ENCODE results near the gene PDE4D. TPM values are rescaled to one million over a fixed set of nuclear protein-coding genes. Genes with fewer than 3 reads are reported as not detected.

PDE4D gene
- total RNA-seq, 1 donor from 2014 or later = 85.8 TPM

DNA sequence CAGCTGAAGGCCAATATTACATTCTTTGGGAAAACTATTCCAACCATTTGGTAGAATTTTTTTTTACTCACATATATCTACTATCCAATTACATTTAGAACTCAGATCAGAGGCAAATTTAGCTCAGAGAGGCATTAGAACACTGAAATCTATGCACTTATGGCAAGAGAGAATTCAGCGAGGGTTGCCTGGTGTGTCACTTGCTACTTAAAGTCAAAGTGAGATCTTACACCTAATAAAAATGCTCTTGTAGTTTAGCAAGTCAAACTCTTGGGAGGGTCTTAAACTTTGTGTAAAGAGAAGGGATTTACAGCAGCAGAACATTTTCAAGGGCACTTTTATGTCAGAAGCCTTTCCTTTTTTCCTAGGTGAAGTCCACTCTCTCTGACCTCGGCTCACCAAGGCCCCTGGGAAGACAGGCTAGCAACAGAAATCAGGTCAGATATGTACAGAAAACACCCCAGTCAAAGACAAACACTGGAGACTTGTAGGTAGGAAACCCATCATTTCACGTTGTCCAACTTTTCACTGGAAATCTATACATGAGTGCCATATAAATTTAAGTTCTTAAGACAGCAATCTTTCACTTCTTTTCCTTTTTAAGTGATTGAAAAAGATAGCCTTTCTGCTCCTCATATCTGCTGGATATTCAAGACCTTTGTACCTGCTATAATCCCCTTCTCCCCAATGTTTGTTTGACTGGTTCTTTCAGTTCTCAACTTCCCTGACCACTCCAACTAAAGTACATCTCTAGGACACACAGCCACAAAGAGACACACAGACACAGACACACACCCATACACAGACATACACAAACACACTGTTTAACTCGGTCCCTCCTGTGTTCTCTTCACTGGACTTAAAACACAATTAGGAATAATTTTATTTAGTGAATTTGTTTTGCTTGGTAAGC is 635.8 kb downstream of the PDE4D start:
- Histone ChIP-seq H3K27me3 (no peaks in the 10 kb centered on the region), H3K9me3 (no peaks in the 10 kb centered on the region), H3K27ac (no peak overlapping the region), H3K36me3 (no peaks in the 10 kb centered on the region), H3K4me3 (no peak overlapping the region), H3K4me1 (no peaks in the 10 kb centered on the region)
- TF ChIP-seq, protein P1, sequence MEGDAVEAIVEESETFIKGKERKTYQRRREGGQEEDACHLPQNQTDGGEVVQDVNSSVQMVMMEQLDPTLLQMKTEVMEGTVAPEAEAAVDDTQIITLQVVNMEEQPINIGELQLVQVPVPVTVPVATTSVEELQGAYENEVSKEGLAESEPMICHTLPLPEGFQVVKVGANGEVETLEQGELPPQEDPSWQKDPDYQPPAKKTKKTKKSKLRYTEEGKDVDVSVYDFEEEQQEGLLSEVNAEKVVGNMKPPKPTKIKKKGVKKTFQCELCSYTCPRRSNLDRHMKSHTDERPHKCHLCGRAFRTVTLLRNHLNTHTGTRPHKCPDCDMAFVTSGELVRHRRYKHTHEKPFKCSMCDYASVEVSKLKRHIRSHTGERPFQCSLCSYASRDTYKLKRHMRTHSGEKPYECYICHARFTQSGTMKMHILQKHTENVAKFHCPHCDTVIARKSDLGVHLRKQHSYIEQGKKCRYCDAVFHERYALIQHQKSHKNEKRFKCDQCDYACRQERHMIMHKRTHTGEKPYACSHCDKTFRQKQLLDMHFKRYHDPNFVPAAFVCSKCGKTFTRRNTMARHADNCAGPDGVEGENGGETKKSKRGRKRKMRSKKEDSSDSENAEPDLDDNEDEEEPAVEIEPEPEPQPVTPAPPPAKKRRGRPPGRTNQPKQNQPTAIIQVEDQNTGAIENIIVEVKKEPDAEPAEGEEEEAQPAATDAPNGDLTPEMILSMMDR (IDR thresholded peaks at IDR 0.05) = no peak
- ATAC-seq (no peak), DNase-seq (no peak)
- intact Hi-C loops (cut with DNase I) = no loop called here

DNA sequence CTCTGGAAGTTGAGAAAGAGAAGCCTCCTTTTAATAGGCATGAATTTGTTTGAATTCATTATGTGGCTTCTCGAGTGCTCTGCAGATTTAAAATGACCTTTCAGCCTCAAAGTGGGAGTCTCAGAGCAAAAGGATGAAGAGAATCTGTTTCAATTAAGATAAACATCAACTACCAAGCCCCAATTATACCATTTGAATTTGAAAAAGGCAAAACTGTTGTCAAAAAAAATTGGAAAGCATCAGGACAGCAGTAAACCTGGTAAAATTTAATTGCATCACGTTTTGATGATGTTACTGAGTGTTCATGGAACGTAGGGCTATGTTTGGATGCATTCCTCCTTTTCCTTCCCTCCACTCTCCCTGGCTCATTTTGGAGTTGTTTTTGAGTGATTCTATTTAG is 637.2 kb downstream of the PDE4D start:
- H3K4me1 ChIP-seq = no peaks in the 10 kb centered on the region
- intact Hi-C loops (cut with DNase I) = no loop called here
- no peaks in the 10 kb centered on the region for H3K9me3 ChIP-seq
- H3K27me3 ChIP-seq = no peaks in the 10 kb centered on the region
- TF ChIP-seq, protein P1 (IDR thresholded peaks at IDR 0.05) = no peak
- no peaks in the 10 kb centered on the region for H3K36me3 ChIP-seq
- no peak for DNase-seq
- ATAC-seq = no peak
- no peak overlapping the region for H3K27ac ChIP-seq
- H3K4me3 ChIP-seq = no peak overlapping the region

DNA sequence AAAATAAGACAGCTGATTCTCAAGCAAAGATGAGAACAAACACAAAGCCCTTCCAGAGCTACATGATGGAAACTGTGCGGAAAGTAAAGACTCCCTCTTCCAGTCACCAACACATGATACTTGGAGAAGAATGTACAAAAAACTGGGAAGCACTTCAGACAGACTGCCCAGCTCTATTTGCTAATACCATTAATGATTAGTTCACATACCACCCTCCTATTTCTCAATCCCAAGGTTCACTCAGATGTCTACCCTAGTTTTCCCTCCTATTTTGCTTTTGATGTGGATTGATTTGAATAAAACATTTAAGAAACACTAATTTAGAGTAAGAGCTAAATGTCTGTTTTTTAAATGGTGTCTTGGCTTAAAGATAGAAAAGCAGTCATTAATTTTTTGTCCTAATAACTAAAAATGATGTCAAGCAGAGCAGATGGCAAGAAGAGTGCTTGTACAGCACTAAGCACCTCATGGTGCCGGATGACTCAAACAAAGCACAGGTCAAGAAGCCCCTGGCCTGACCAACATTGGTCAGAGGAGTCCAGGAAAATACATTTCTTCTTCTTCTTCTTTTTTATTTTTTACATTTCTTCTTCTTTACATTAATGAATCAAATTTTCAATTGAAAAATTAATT is 639.4 kb downstream of the PDE4D start:
- no peak for ATAC-seq
- Histone ChIP-seq H3K27me3 (no peaks in the 10 kb centered on the region), H3K4me3 (no peak overlapping the region), H3K27ac (no peak overlapping the region), H3K36me3 (no peaks in the 10 kb centered on the region), H3K4me1 (no peaks in the 10 kb centered on the region), H3K9me3 (no peaks in the 10 kb centered on the region)
- intact Hi-C loops (cut with DNase I) = no loop called here
- TF ChIP-seq, protein P1 (IDR thresholded peaks at IDR 0.05) = no peak
- DNase-seq = no peak

DNA sequence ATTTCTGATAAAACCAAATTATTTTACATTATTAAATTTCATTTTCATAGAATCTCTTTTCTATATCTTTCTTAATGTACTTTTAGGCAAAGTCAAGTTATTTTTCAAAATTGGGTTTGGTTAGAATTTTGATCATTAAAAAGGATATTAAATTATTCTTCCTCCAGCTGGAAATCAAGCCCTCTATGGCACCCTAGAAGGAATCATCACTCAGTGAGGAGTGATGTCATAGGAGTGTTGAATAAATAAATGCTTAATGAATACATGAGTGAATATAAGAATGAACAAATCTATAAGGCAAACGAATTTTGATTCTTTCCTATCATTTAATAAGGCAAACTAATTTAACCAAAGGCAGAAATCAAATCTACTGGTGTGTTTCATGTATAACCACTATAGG is 639.9 kb downstream of the PDE4D start:
- ATAC-seq = no peak
- H3K27ac ChIP-seq = no peak overlapping the region
- intact Hi-C loops (cut with DNase I) = no loop called here
- H3K4me3 ChIP-seq = no peak overlapping the region
- TF ChIP-seq, protein P1 (IDR thresholded peaks at IDR 0.05) = no peak
- no peak for DNase-seq
- H3K9me3 ChIP-seq = no peaks in the 10 kb centered on the region
- H3K4me1 ChIP-seq = no peaks in the 10 kb centered on the region
- H3K27me3 ChIP-seq = no peaks in the 10 kb centered on the region
- H3K36me3 ChIP-seq = no peaks in the 10 kb centered on the region

DNA sequence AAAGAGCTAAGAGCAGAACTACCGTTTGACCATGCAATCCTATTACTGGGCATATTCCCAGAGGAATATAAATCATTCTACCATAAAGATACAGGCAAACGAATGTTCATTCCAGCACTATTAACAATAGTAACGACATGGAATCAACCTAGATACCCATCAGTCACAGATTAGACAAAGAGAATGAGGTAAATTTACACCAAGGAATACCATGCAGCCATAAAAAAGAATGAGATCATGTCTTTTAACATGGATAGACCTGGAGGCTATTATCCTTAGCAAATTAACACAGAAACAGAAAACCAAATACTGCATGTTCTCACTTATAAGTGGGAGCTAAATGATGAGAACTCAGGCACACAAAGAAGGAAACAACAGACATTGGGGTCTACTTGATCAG is 641.9 kb downstream of the PDE4D start:
- Histone ChIP-seq H3K36me3 (no peaks in the 10 kb centered on the region), H3K9me3 (no peaks in the 10 kb centered on the region), H3K27ac (no peak overlapping the region), H3K4me3 (no peak overlapping the region), H3K27me3 (no peaks in the 10 kb centered on the region), H3K4me1 (no peaks in the 10 kb centered on the region)
- TF ChIP-seq, protein P1 (IDR thresholded peaks at IDR 0.05) = no peak
- no peak for ATAC-seq
- no peak for DNase-seq
- intact Hi-C loops (cut with DNase I) = no loop called here

All from upper lobe of right lung (tissue), 1 donor.